GM23248 (cell line): ENCODE data around the gene FN1. TPM values are rescaled to one million over a fixed set of nuclear protein-coding genes. Genes with fewer than 3 reads are reported as not detected.

Source experiments
- DNase-seq: peaks from one replicate; pipeline ENCODE4 v3.0.0-alpha.2; 2015
- H2AFZ ChIP-seq: fragments of 200-600 bp; sonication (generic); 2 replicates; pipeline ENCODE4 v1.6.1; 2016; ENCODE audit warnings: antibody characterized with exemption
- H3F3A ChIP-seq: fragments of 200-600 bp; sonication (generic); 2 replicates; pipeline ENCODE4 v1.6.1; 2016; ENCODE audit warnings: mild to moderate bottlenecking, antibody characterized with exemption, mixed run types; ENCODE audit not compliant: insufficient read depth
- H3K27ac ChIP-seq: fragments of 200-600 bp; sonication (generic); 2 replicates; pipeline ENCODE4 v1.5.1; 2016; ENCODE audit warnings: mild to moderate bottlenecking
- H3K27me3 ChIP-seq: fragments of 200-600 bp; sonication (generic); replicated peaks from 2 replicates; pipeline ENCODE4 v1.6.1; 2016; ENCODE audit warnings: mild to moderate bottlenecking; ENCODE audit not compliant: insufficient read depth
- H3K36me3 ChIP-seq: fragments of 200-600 bp; sonication (generic); 2 replicates; pipeline ENCODE4 v1.6.1; 2016; ENCODE audit warnings: low read depth, mild to moderate bottlenecking
- H3K4me1 ChIP-seq: fragments of 200-600 bp; sonication (generic); 2 replicates; pipeline ENCODE4 v1.6.1; 2016; ENCODE audit warnings: mild to moderate bottlenecking; ENCODE audit not compliant: insufficient read depth
- H3K4me2 ChIP-seq: fragments of 200-600 bp; sonication (generic); one replicate; pipeline ENCODE4 v1.6.1; 2016; ENCODE audit warnings: mild to moderate bottlenecking; ENCODE audit not compliant: unreplicated experiment
- H3K4me3 ChIP-seq: fragments of 200-600 bp; sonication (generic); 2 replicates; pipeline ENCODE4 v1.5.1; 2016; ENCODE audit warnings: mild to moderate bottlenecking
- H3K79me2 ChIP-seq: fragments of 200-600 bp; sonication (generic); 2 replicates; pipeline ENCODE4 v1.6.1; 2016; ENCODE audit warnings: mild to moderate bottlenecking; ENCODE audit not compliant: insufficient read depth
- H3K9ac ChIP-seq: fragments of 200-600 bp; sonication (generic); 2 replicates; pipeline ENCODE4 v1.6.1; 2016; ENCODE audit warnings: mild to moderate bottlenecking
- H3K9me2 ChIP-seq: fragments of 200-600 bp; sonication (generic); 2 replicates; pipeline ENCODE4 v1.6.1; 2016; ENCODE audit warnings: mixed run types, mild to moderate bottlenecking, moderate library complexity; ENCODE audit not compliant: insufficient read depth
- H3K9me3 ChIP-seq: fragments of 200-600 bp; sonication (generic); one replicate; pipeline ENCODE4 v1.6.1; 2017; ENCODE audit warnings: low read depth
- H4K20me1 ChIP-seq: fragments of 200-600 bp; sonication (generic); 2 replicates; pipeline ENCODE4 v1.6.0; 2016; ENCODE audit not compliant: insufficient read depth
- EZH2 ChIP-seq: fragments of 200-600 bp; sonication (generic); IDR thresholded peaks from 2 replicates; pipeline ENCODE4 v1.6.1; 2018; ENCODE audit warnings: antibody characterized with exemption, mild to moderate bottlenecking; ENCODE audit not compliant: insufficient read depth, poor library complexity, severe bottlenecking
- EZH2phosphoT487 ChIP-seq: fragments of 200-600 bp; sonication (generic); IDR thresholded peaks from 2 replicates; pipeline ENCODE4 v1.6.1; 2018; ENCODE audit warnings: antibody characterized with exemption, moderate library complexity, mild to moderate bottlenecking, low read depth; ENCODE audit not compliant: insufficient read depth
- WGBS, 2 experiments: methylation state at CpG; one replicate each; pipeline ENCODE4 v1.1.6; 2015 to 2017; ENCODE audit warnings: low lambda C conversion rate in 2 of 2, low coverage in 1 of 2; ENCODE audit errors: missing lambda C conversion rate in 2 of 2; 5-methylcytosine and 5-hydroxymethylcytosine counted together
- in situ Hi-C: fragments of 300-500 bp; cut with MboI; formaldehyde crosslinking; loops from 2 replicates; pipeline ENCODE4 v1.15.0; 2020
- polyA plus RNA-seq: library from polyadenylated mRNA; unstranded; fragments of >200 nt; fragmentation: Nextera tagmentation; extraction: Ambion mirVana; gene quantifications from 2 replicates; pipeline ENCODE4 v1.2.1, GENCODE V29; 2016
- total RNA-seq: library from RNA; depleted of rRNA; stranded (reverse); fragments of >200 nt; shearing (Covaris generic); gene quantifications from 2 replicates; pipeline ENCODE4 v1.2.3, GENCODE V29; 2014

FN1 gene
- total and polyA plus RNA-seq, 2 experiments from 2014 or later: 20,647 to 33,406 TPM

DNA sequence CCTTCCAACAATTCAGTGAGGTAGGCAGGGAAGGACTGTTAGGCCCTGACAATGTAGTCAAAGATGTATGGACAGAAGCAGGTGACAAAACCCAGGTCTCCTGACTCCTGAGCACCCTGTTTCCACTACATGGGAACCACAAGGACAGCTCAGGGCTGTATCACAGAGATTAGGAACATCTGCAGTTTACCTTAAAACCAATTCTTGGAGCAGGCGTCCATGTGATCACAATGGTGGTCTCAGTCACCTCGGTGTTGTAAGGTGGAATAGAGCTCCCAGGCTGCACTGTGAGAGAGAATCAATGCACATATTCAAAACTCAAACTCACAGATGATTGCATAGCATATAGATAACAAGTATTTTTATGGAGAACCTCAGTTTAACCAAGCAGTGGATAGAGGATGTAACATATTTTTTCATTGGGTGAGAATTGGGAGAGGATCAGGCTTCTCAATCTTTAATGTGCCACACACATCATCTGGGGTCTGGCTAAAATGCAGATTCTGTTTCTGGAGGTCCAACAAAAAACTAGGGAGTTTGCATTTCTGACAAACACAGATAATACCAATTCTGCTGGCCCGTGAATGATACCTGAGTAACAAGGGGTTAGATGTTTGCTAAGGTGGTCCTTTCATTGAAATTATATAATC, 36.7 kb downstream of the FN1 start:
- Histone ChIP-seq H3K79me2 (peaks cover 10% of the 10 kb centered on the region; the same call in 1 of the 2 replicates), H3K27ac (peak overlapping the region; percentile 68), H3K27me3 (no peaks in the 10 kb centered on the region), H3K9ac (peak overlapping the region; percentile 56), H3K4me3 (peak overlapping the region; percentile 2; the same call in 1 of the 2 replicates), H3K9me2 (no peaks in the 10 kb centered on the region), H2AFZ (no peak overlapping the region), H3K36me3 (peaks cover 97% of the 10 kb centered on the region), H3K4me1 (peaks cover 46% of the 10 kb centered on the region), H3F3A (peaks cover 97% of the 10 kb centered on the region), H3K4me2 (peak overlapping the region; percentile 41), H3K9me3 (no peaks in the 10 kb centered on the region), H4K20me1 (peaks cover 34% of the 10 kb centered on the region)
- 84 to 89% methylated on average over 3 of the region's 3 CpGs for WGBS, 2 experiments
- TF ChIP-seq EZH2: no peak
- 0 out of 2 replicates have a peak, but pooled peaks have one; percentile 56 for TF ChIP-seq EZH2phosphoT487
- in situ Hi-C loops: no loop called here
- DNase-seq: no peak

DNA sequence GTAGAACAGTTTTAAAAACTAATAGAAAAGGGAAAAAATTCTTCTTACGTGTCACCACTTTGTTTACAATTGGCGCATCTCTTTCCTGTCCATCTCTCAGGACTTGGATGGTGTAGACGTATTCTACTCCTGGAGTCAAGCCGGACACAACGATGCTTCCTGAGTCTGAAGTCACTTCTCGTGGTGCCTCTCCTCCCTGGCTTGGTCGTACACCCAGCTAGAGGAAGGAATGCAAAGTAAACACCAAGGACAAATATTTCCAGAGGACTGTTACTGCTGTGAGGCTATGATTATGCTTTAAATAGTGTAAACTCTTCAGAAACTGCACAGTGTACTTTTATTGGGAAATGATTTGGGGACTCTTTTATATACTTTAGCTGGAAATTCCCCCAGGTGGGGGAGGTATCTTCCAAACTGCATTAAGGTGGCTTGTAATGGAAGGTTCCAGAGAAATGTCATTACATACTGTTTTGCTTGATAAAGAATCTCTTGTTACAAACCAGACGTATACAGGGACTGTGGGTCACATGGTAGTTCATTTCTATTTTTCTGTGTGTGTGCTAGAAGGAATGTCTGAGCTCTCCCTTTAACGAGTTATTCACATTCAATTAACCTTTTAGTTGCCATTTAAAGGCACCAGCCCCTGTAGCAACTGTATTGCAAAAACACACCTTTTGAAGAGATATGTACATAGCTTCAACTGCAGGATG, 38.1 kb downstream of the FN1 start:
- Histone ChIP-seq H4K20me1 (peaks cover 32% of the 10 kb centered on the region), H3K4me1 (peaks cover 34% of the 10 kb centered on the region), H3K27ac (peak overlapping the region; percentile 68), H3K27me3 (no peaks in the 10 kb centered on the region), H3K9ac (peak overlapping the region; percentile 56), H3K9me2 (no peaks in the 10 kb centered on the region), H3K9me3 (no peaks in the 10 kb centered on the region), H3K4me3 (0 out of 2 replicates have a peak overlapping the region, but pooled peaks have one; percentile 2), H3K36me3 (peaks cover 97% of the 10 kb centered on the region), H3F3A (peaks cover 96% of the 10 kb centered on the region), H3K79me2 (peaks cover 10% of the 10 kb centered on the region; the same call in 1 of the 2 replicates), H2AFZ (no peak overlapping the region), H3K4me2 (peak overlapping the region; percentile 41)
- in situ Hi-C loops: no loop called here
- peak; percentile 60 for DNase-seq
- no peak for TF ChIP-seq EZH2
- no peak for TF ChIP-seq EZH2phosphoT487
- 69 to 73% methylated on average over 9 of the region's 9 CpGs for WGBS, 2 experiments

DNA sequence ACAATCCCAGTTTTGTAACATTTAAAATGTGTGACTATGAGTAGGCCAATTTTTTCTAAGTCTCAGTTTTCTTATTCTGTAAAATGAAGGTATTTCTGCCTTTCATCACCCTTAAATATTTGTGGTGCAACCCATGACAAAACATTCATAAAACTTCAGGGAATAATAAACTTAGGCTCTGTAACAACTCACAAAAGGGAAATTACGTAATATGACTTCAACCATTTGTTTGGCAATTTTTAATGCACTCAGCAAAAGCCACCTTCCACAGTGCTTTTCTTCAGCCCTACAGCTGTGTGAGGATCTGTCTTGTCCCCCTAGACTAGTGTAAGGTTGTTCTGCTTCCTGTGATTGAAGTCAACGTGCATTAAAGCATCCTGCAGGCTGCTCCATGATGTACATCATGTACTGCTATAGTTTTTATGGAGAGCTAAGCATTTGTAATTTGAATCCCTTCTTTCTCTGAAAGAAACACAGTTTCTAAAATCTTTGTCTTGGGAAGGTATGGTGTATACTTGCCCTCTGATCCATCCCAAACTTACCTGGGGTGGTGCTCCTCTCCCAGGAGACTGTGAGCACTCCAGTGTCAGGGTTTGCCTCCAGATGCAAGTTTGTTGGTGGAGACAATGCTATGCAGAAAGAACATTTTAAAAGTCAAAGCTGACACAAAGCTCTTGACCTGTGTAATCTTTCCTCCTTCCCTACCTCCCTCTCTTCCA, 39.1 kb downstream of the FN1 start:
- peaks cover 97% of the 10 kb centered on the region for H3K36me3 ChIP-seq
- peaks cover 10% of the 10 kb centered on the region; the same call in 1 of the 2 replicates for H3K79me2 ChIP-seq
- peaks cover 33% of the 10 kb centered on the region for H4K20me1 ChIP-seq

More for the DNA sequence above, 39.1 kb downstream of the FN1 start:
- H3K9me2 ChIP-seq: no peaks in the 10 kb centered on the region
- in situ Hi-C loops: no loop called here
- H3K4me3 ChIP-seq: no peak overlapping the region
- no peaks in the 10 kb centered on the region for H3K27me3 ChIP-seq
- peak overlapping the region; percentile 56 for H3K9ac ChIP-seq
- H3K9me3 ChIP-seq: no peaks in the 10 kb centered on the region
- 61 to 63% methylated on average over 2 of the region's 2 CpGs for WGBS, 2 experiments
- peaks cover 96% of the 10 kb centered on the region for H3F3A ChIP-seq
- DNase-seq: peak; percentile 72
- H3K27ac ChIP-seq: peak overlapping the region; percentile 68
- TF ChIP-seq EZH2 (no peak), EZH2phosphoT487 (no peak)
- no peak overlapping the region for H2AFZ ChIP-seq
- H3K4me2 ChIP-seq: peak overlapping the region; percentile 6
- H3K4me1 ChIP-seq: peaks cover 26% of the 10 kb centered on the region
